IMR-90 (cell line): Measurements from ENCODE around the gene MAPK10. TPM values are rescaled to one million over a fixed set of nuclear protein-coding genes. Genes with fewer than 3 reads are reported as not detected.

Experiments
- ATAC-seq: fragments of 200-7000 bp; cut with Tn5 transposase; 2 replicates; pipeline ENCODE4 v1.9.1; 2020; ENCODE audit warnings: low read depth, mild to moderate bottlenecking, moderate library complexity
- BruUV-seq: library from RNA; stranded (reverse); fragments of 400-500 nt; replicated peaks from 2 replicates; lab custom pipeline; 2021; lab: Mats Ljungman, UMichigan
- CTCF ChIA-PET: fragments of 300-600 bp; formaldehyde crosslinking; extraction: SDS; loops from one replicate; lab custom pipeline; 2021; ENCODE audit warnings: antibody characterized with exemption; lab: Yijun Ruan, JAX
- POLR2A ChIA-PET: fragments of 300-600 bp; sonication (Branson Sonifier 250); formaldehyde crosslinking; loops from one replicate; lab custom pipeline; 2022; ENCODE audit warnings: antibody characterized with exemption; ENCODE audit not compliant: unreplicated experiment; lab: Charles Lee
- DNase-seq: peaks from one replicate; pipeline ENCODE4 v3.0.0; 2013
- H2AFZ ChIP-seq: replicated peaks from 2 replicates; pipeline ENCODE3; 2013; ENCODE audit warnings: low read length, mild to moderate bottlenecking; ENCODE audit not compliant: poor library complexity
- H2AK5ac ChIP-seq: 2 replicates; pipeline ENCODE4 v1.6.1; 2013; ENCODE audit warnings: low read depth, low read length, inconsistent platforms
- H2AK9ac ChIP-seq: replicated peaks from 2 replicates; pipeline ENCODE3; 2013; ENCODE audit warnings: mild to moderate bottlenecking, low read depth, low read length, moderate library complexity; ENCODE audit not compliant: poor library complexity
- H2BK120ac ChIP-seq: 2 replicates; pipeline ENCODE4 v1.6.1; 2013; ENCODE audit warnings: low read depth, low read length, inconsistent platforms
- H2BK15ac ChIP-seq: 3 replicates; pipeline ENCODE4 v1.6.1; 2013; ENCODE audit warnings: low read depth, low read length, inconsistent platforms
- H2BK20ac ChIP-seq: 2 replicates; pipeline ENCODE4 v1.6.1; 2013; ENCODE audit warnings: low read depth, mild to moderate bottlenecking, inconsistent platforms, low read length, moderate library complexity
- H2BK5ac ChIP-seq: 2 replicates; pipeline ENCODE4 v1.6.1; 2013; ENCODE audit warnings: mild to moderate bottlenecking, low read depth, low read length, inconsistent platforms; ENCODE audit not compliant: poor library complexity, severe bottlenecking
- H3K14ac ChIP-seq: replicated peaks from 2 replicates; pipeline ENCODE4 v1.6.1; 2013; ENCODE audit warnings: low read depth, low read length, inconsistent platforms
- H3K18ac ChIP-seq: 2 replicates; pipeline ENCODE4 v1.6.1; 2013; ENCODE audit warnings: low read depth, low read length, control low read depth
- H3K23ac ChIP-seq: 2 replicates; pipeline ENCODE4 v1.6.1; 2013; ENCODE audit warnings: low read depth, low read length, inconsistent platforms
- H3K27ac ChIP-seq: 2 replicates; pipeline ENCODE4 v1.5.1; 2013; ENCODE audit warnings: mild to moderate bottlenecking, control low read depth, low read length; ENCODE audit not compliant: insufficient read depth
- H3K27me3 ChIP-seq: 2 replicates; pipeline ENCODE4 v1.6.1; 2013; ENCODE audit warnings: low read length; ENCODE audit not compliant: control insufficient read depth, insufficient read depth
- H3K36me3 ChIP-seq: 2 replicates; pipeline ENCODE4 v1.6.1; 2013; ENCODE audit warnings: low read length, mixed read lengths; ENCODE audit not compliant: control insufficient read depth, insufficient read depth
- H3K4ac ChIP-seq: 2 replicates; pipeline ENCODE4 v1.6.1; 2013; ENCODE audit warnings: low read depth, low read length, inconsistent platforms
- H3K4me1 ChIP-seq: 2 replicates; pipeline ENCODE4 v1.6.1; 2013; ENCODE audit warnings: low read length, mixed read lengths; ENCODE audit not compliant: control insufficient read depth, insufficient read depth
- H3K4me2 ChIP-seq: 2 replicates; pipeline ENCODE4 v1.6.1; 2013; ENCODE audit warnings: low read depth, mild to moderate bottlenecking, control low read depth, low read length, moderate library complexity
- H3K4me3 ChIP-seq: 2 replicates; pipeline ENCODE4 v1.5.1; 2013; ENCODE audit warnings: low read depth, mild to moderate bottlenecking, control low read depth, low read length, moderate library complexity; ENCODE audit not compliant: insufficient read depth
- H3K56ac ChIP-seq: 2 replicates; pipeline ENCODE4 v1.6.1; 2013; ENCODE audit warnings: low read length, inconsistent platforms; ENCODE audit not compliant: insufficient read depth; ENCODE audit errors: extremely low read depth
- H3K79me1 ChIP-seq, 2 experiments: 2 replicates each; pipeline ENCODE4 v1.6.1; 2013; ENCODE audit warnings: low read length in 2 of 2, inconsistent platforms in 1 of 2, low read depth in 1 of 2
- H3K9ac ChIP-seq: 2 replicates; pipeline ENCODE4 v1.6.1; 2013; ENCODE audit warnings: low read depth, low read length, control low read depth
- H3K9me1 ChIP-seq: 2 replicates; pipeline ENCODE4 v1.6.1; 2013; ENCODE audit warnings: low read length, inconsistent platforms; ENCODE audit not compliant: insufficient read depth
- H3K9me3 ChIP-seq: 2 replicates; pipeline ENCODE4 v1.6.1; 2013; ENCODE audit warnings: low read length; ENCODE audit not compliant: control insufficient read depth, insufficient read depth
- H4K20me1 ChIP-seq: 2 replicates; pipeline ENCODE4 v1.6.1; 2013; ENCODE audit warnings: low read length, inconsistent platforms; ENCODE audit not compliant: insufficient read depth
- H4K5ac ChIP-seq: 2 replicates; pipeline ENCODE4 v1.6.1; 2013; ENCODE audit warnings: mild to moderate bottlenecking, low read depth, low read length, control low read depth
- H4K8ac ChIP-seq, 2 experiments: 2 replicates each; pipeline ENCODE4 v1.6.1; 2013; ENCODE audit warnings: low read depth in 2 of 2, low read length in 2 of 2, control low read depth in 1 of 2, inconsistent platforms in 1 of 2
- H4K91ac ChIP-seq: 2 replicates; pipeline ENCODE4 v1.6.1; 2013; ENCODE audit warnings: low read depth, low read length, inconsistent platforms; ENCODE audit not compliant: insufficient read depth
- ELK1 ChIP-seq: fragments of 150-350 bp; IDR thresholded peaks from 2 replicates; pipeline ENCODE4 v1.6.1; 2016; ENCODE audit warnings: low read depth, mild to moderate bottlenecking, low read length, moderate library complexity, borderline replicate concordance
- MXI1 ChIP-seq: IDR thresholded peaks from 2 replicates; pipeline ENCODE4 v1.6.1; 2012; ENCODE audit warnings: low read depth, mild to moderate bottlenecking, low read length, moderate library complexity, borderline replicate concordance
- SMC3 ChIP-seq: fragments of 150-350 bp; IDR thresholded peaks from 2 replicates; pipeline ENCODE4 v1.6.1; 2016; ENCODE audit warnings: low read depth, mild to moderate bottlenecking, antibody characterized with exemption, low read length, moderate library complexity
- WGBS, 2 experiments: methylation state at CpG; one replicate each; pipeline versions ENCODE4 v1.1.5 to v1.1.7; 2013; ENCODE audit warnings: missing lambda C conversion rate in 2 of 2; ENCODE audit not compliant: insufficient read length in 1 of 2; ENCODE audit errors: extremely low coverage in 2 of 2; 5-methylcytosine and 5-hydroxymethylcytosine counted together
- dilution Hi-C: fragments of 300-500 bp; cut with HindIII; formaldehyde crosslinking; loops from one replicate; pipeline ENCODE4 v1.14.3; 2018; ENCODE audit warnings: low sequenced_read_pairs; ENCODE audit not compliant: unreplicated experiment
- in situ Hi-C: fragments of 300-500 bp; cut with MboI; formaldehyde crosslinking; loops from 3 replicates; pipeline ENCODE4 v1.14.3; 2019; ENCODE audit warnings: low sequenced_read_pairs, inconsistent platforms, mixed read lengths
- intact Hi-C: fragments of 100-400 bp; cut with micrococcal nuclease; formaldehyde crosslinking; loops from 2 replicates; pipeline ENCODE4 v1.10.0; 2022
- polyA plus RNA-seq, 3 experiments: library from polyadenylated mRNA; depleted of rRNA; stranded (reverse); fragments of >200 nt; gene quantifications; 2 replicates each; pipeline ENCODE4 v1.2.3, GENCODE V29; 2012; ENCODE audit warnings: low replicate concordance in 1 of 3
- total RNA-seq: library from RNA; depleted of rRNA; stranded (reverse); fragments of >200 nt; gene quantifications from 2 replicates; pipeline ENCODE4 v1.2.3, GENCODE V29; 2012

MAPK10 gene
- total and polyA plus RNA-seq, 2 of the 4 experiments (the other 2 are of a cell fraction): 2.8 to 6.5 TPM

GRCh38 chr4:86131456-86131855 is 228.4 kb downstream of the MAPK10 start:
- DNase-seq: no peak
- H3K9ac ChIP-seq: no peak overlapping the region
- H2BK20ac ChIP-seq: no peak overlapping the region

More at GRCh38 chr4:86131456-86131855, 228.4 kb downstream of the MAPK10 start:
- Histone ChIP-seq H3K27me3 (no peaks in the 10 kb centered on the region), H3K9me1 (no peaks in the 10 kb centered on the region), H4K8ac (no peak overlapping the region), H2AK5ac (no peak overlapping the region), H3K79me1 (no peaks in the 10 kb centered on the region), H3K4me3 (no peak overlapping the region), H4K91ac (no peak overlapping the region), H2BK120ac (no peak overlapping the region), H3K4me2 (no peak overlapping the region), H3K9me3 (no peaks in the 10 kb centered on the region; the same call in 1 of the 2 replicates), H3K27ac (no peak overlapping the region), H2AFZ (no peak overlapping the region), H2BK5ac (no peak overlapping the region), H2AK9ac (no peak overlapping the region), H3K14ac (no peak overlapping the region), H3K18ac (no peak overlapping the region), H3K4me1 (no peaks in the 10 kb centered on the region), H3K23ac (no peak overlapping the region), H4K20me1 (no peaks in the 10 kb centered on the region), H3K4ac (no peak overlapping the region), H3K56ac (no peak overlapping the region), H3K36me3 (no peaks in the 10 kb centered on the region), H4K5ac (no peak overlapping the region), H2BK15ac (no peak overlapping the region)
- dilution Hi-C loops (no loop called here), intact Hi-C loops (no loop called here), in situ Hi-C loops (no loop called here)
- TF ChIP-seq MXI1 (no peak), SMC3 (no peak), ELK1 (no peak)
- ATAC-seq: no peak
- ChIA-PET CTCF (no interaction called here), POLR2A (no interaction called here)
- no CpG with 5 or more reads among the region's 2 CpGs for WGBS, 2 experiments
- BruUV-seq: no TSS peak
